T-helper 22 cell (primary cell): ENCODE data around the gene FAM24B.

ENCODE experiments used
- DNase-seq: peaks from one replicate; pipeline ENCODE4 v3.0.0-alpha.2; 2020; ENCODE audit warnings: low read depth

Gene FAM24B

DNA sequence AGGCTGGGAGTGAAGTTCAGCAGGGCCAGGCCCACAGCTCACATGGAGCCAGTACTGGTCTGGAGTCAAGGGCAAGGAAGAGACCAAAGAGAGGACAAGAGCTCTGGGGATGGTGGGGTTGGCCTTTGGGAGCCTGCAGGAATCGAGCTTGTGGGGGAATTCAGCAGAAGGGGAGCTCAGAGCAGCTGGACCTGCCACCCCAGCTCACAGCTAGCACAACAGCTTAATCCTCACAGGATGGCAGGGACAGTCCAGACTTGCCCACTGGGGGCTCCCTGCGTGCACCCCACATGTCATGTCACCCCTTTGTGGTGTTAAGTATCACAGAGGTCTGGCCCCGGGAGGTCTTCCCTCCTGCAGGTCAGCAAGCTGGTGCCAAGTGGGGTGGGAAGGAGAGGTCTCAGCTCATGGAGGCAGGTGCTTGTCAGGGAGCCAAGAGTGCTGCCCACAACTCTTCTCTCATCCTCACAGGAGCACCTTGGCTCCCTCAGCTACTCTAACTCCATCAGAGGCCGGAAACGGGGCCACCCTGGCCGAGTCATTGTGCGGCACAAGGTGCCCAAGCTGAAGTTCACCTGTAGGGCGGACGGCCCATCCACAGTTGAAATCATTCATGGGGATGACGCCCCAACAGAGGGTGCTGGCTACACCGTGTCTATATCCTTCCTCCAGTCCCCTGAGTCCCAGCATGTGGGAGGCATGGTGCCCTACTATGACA lies 56.2 kb downstream of the FAM24B start:
- no peak for DNase-seq

DNA sequence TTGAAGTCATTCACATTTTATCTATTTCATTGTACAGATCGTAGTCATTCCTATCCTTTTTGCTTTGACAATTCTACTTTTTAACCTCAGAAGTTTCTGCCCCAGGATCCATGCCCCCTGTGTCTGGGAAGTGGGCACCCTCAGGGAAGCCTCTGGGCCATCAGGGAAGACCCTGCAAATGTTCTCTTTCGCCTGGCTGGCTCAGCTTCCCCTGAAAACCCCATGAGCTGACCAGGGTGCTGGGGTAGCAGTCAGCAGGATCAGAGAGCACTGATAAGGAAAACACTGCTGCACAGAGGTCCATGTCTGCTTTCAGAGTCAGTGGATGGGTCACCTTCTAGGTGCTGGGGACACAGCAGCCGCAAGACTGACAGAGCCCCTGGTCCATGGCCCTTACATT lies 57.6 kb downstream of the FAM24B start:
- no peak for DNase-seq

DNA sequence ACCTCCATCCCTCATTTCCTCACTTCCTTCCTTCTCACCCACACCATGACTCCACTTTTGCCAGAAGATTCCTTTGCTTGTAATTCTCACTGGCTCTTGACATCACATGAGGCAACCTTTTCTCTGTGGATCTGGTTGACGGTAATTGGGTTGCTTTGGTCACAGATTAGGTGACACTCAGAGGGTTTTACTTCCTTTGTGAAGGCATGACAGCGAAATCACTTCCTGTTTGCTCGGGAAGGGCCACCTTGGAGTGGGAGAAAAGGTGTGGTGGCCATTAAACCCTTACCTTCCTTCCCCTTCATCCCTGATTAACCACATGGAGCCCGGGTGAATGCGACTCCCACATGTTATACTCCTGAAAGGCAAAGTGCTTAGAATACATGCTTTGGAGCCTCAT lies 63.9 kb downstream of the FAM24B start:
- DNase-seq, result no peak

GRCh38 chr10:122814493-122814892 lies 64.9 kb downstream of the FAM24B start:
- no peak for DNase-seq

GRCh38 chr10:122812751-122813150 lies 66.6 kb downstream of the FAM24B start:
- no peak for DNase-seq

GRCh38 chr10:122802282-122802681 lies 77.1 kb downstream of the FAM24B start:
- no peak for DNase-seq
